ENCODE data around the gene METTL21C. TPM values are rescaled to one million over a fixed set of nuclear protein-coding genes. Genes with fewer than 3 reads are reported as not detected.

The METTL21C gene
- not detected for total RNA-seq

DNA sequence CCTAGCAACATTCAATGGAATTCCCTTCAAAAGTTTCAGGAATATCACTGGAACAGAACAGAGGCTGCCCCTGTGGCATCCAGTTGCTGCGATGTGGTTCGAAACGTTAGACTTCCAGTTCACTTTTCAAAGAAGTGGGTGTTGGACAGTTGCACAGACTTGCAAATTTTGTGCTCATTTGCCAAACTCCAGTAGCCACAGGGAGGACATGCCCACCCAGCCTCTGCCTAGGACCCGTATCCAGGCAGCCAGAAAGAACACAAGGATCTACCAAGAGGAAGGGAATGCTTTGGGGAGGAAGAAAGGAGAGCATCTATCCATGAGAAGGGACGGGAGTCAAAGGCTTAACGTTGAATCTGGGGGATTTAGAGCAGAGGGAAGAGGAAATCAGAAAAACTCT is at the start of gene METTL21C:
METTL21C (minus strand) TSS at position 108 of the 400 bp plus-strand sequence. CDS start 546 bp downstream, outside the sequence.
- no peak within 1 kb of the TSS for H3K4me3 ChIP-seq (ENCODE audit: low read depth, poor library complexity, severe bottlenecking)
- intact Hi-C loops (cut with DNase I; ENCODE audit: low total_unique reads): no loop called here
- TF ChIP-seq, protein P1, sequence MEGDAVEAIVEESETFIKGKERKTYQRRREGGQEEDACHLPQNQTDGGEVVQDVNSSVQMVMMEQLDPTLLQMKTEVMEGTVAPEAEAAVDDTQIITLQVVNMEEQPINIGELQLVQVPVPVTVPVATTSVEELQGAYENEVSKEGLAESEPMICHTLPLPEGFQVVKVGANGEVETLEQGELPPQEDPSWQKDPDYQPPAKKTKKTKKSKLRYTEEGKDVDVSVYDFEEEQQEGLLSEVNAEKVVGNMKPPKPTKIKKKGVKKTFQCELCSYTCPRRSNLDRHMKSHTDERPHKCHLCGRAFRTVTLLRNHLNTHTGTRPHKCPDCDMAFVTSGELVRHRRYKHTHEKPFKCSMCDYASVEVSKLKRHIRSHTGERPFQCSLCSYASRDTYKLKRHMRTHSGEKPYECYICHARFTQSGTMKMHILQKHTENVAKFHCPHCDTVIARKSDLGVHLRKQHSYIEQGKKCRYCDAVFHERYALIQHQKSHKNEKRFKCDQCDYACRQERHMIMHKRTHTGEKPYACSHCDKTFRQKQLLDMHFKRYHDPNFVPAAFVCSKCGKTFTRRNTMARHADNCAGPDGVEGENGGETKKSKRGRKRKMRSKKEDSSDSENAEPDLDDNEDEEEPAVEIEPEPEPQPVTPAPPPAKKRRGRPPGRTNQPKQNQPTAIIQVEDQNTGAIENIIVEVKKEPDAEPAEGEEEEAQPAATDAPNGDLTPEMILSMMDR (IDR thresholded peaks at IDR 0.05): no peak
- no peak for TF ChIP-seq POLR2A (IDR thresholded peaks at IDR 0.05)
- no peak for DNase-seq (ENCODE audit: low spot score in 2 of 2)
- 78 to 79% methylated on average over 6 of the region's 6 CpGs for WGBS, 2 donors

DNA sequence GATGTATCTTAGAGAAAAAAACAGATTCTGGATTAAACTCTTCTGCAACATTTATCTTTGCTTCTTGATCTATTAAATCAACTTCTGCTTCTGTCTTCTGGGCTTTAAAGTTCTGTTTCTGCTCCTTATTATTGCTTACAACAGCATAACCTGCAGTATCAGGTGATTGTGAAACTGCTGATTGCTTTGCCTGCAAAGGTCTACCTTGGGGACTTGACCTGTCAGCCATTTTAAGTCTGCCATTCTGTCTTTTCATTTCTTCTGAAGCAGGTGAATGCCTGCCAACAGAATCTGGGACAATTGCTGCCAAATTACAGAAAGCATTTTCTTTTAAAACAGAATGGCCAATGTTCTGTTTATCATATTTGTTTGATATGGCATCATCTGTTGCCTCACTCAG is 47.7 kb upstream of the METTL21C start:
- intact Hi-C loops (cut with DNase I; ENCODE audit: low total_unique reads): no loop called here
- TF ChIP-seq, protein P1 (IDR thresholded peaks at IDR 0.05): no peak
- TF ChIP-seq POLR2A (IDR thresholded peaks at IDR 0.05): no peak
- H3K4me3 ChIP-seq (ENCODE audit: low read depth, poor library complexity, severe bottlenecking): no peak overlapping the region
- no peak for DNase-seq (ENCODE audit: low spot score in 2 of 2)

- TF ChIP-seq, protein P1 (IDR thresholded peaks at IDR 0.05): no peak
- 49 to 74% methylated on average over 1 of the region's 1 CpG for WGBS, 2 donors
These were observed 47.3 kb upstream of the METTL21C start for GRCh38 chr13:102742101-102742500.

DNA sequence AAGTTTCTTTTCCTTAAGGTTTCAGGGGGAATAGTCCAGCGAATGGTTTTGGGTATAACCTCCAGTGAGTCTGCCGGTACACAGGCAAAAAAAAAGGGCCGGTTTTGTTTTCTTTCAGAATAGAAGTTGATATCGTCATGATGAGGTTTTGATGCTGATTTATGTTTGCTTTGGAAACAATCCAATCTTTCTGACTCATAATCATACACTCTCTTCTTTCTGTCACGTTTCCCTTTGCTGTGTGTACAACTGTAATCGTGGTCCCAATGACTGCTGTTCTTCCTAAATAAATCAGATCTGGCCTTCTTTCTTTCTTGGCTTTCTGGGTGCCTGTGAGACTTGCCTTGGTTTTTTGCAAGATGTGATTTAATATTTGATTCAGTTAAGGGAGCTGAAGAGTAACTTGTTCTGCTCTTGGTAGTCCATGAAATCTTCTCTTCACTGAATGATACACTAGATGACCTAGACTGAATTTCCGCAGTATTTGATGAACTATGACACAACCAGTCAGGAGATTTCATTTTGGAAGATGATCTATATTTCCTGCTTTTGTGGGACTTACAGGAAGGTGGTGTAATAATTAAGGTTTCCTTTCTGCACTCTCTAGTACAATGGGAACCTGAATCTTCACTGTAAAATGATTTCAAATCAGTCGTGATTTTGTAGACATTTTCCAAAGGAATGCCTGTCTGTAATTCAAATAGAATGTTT is 34.9 kb upstream of the METTL21C start:
- H3K4me3 ChIP-seq (ENCODE audit: low read depth, poor library complexity, severe bottlenecking): no peak overlapping the region
- no peak for DNase-seq (ENCODE audit: low spot score in 2 of 2)
- WGBS, 2 donors: 19 to 28% methylated on average over 8 of the region's 8 CpGs
- intact Hi-C loops (cut with DNase I; ENCODE audit: low total_unique reads): no loop called here
- TF ChIP-seq, protein P1 (IDR thresholded peaks at IDR 0.05): no peak
- TF ChIP-seq POLR2A (IDR thresholded peaks at IDR 0.05): no peak

More at GRCh38 chr13:102742101-102742500, 47.3 kb upstream of the METTL21C start:
- intact Hi-C loops (cut with DNase I; ENCODE audit: low total_unique reads): no loop called here
- no peak overlapping the region for H3K4me3 ChIP-seq (ENCODE audit: low read depth, poor library complexity, severe bottlenecking)
- no peak for DNase-seq (ENCODE audit: low spot score in 2 of 2)

DNA sequence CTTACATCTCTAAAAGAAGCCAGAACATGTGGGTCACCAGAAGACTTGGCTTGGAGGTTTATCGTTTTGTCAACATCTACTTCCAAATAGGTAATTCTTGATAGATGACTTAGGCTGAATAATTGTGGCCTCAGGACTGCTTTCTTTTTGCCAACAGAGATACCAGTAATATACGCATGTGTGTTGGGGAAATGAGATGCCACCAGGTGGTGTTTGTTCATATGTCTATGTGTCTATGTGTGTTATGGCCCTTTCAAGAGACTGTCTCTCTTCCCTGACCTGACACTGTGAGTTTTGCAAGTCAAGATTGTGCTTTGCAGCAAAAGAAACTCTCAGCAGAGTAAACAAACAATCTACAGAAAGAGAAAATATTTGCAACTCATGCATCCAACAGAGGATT is 31.6 kb upstream of the METTL21C start:
- DNase-seq (ENCODE audit: low spot score in 2 of 2): no peak
- no peak for TF ChIP-seq POLR2A (IDR thresholded peaks at IDR 0.05)
- TF ChIP-seq, protein P1 (IDR thresholded peaks at IDR 0.05): no peak
- no peak overlapping the region for H3K4me3 ChIP-seq (ENCODE audit: low read depth, poor library complexity, severe bottlenecking)
- intact Hi-C loops (cut with DNase I; ENCODE audit: low total_unique reads): no loop called here
- WGBS, 2 donors: 49 to 56% methylated on average over 2 of the region's 2 CpGs

GRCh38 chr13:102724923-102725322 is 30.1 kb upstream of the METTL21C start:
- intact Hi-C loops (cut with DNase I; ENCODE audit: low total_unique reads): no loop called here
- no peak overlapping the region for H3K4me3 ChIP-seq (ENCODE audit: low read depth, poor library complexity, severe bottlenecking)
- DNase-seq (ENCODE audit: low spot score in 2 of 2): no peak
- 36 to 38% methylated on average over 6 of the region's 6 CpGs for WGBS, 2 donors
- no peak for TF ChIP-seq POLR2A (IDR thresholded peaks at IDR 0.05)
- TF ChIP-seq, protein P1 (IDR thresholded peaks at IDR 0.05): no peak
